SK-N-SH treated with all-trans-retinoic acid at 6 μM for 48 hours (cell line): ENCODE results near the gene SCAP.

ENCODE experiments used
- ATAC-seq: fragments of 200-7000 bp; cut with Tn5 transposase; 3 replicates; pipeline ENCODE4 v1.9.1; 2020; ENCODE audit warnings: mild to moderate bottlenecking, moderate library complexity
- ARNTL ChIP-seq: fragments of 450-650 bp; formaldehyde crosslinking; IDR thresholded peaks from 2 replicates; pipeline ENCODE4 v1.5.0; 2020; ENCODE audit warnings: low read depth, mild to moderate bottlenecking, moderate library complexity, borderline replicate concordance
- BACH2 ChIP-seq: fragments of 250-450 bp; sonication (Bioruptor Pico); IDR thresholded peaks from 2 replicates; pipeline ENCODE4 v1.9.0; 2021; ENCODE audit warnings: mild to moderate bottlenecking, borderline replicate concordance
- CREB5 ChIP-seq: fragments of 250-450 bp; sonication (Bioruptor Pico); IDR thresholded peaks from 2 replicates; pipeline ENCODE4 v1.5.1; 2020; ENCODE audit warnings: low read depth, mild to moderate bottlenecking, moderate library complexity
- CSDC2 ChIP-seq: fragments of 250-450 bp; sonication (Bioruptor Pico); IDR thresholded peaks from 2 replicates; pipeline ENCODE4 v1.5.0; 2020; ENCODE audit warnings: mild to moderate bottlenecking, moderate library complexity
- ESRRG ChIP-seq: fragments of 250-450 bp; sonication (Bioruptor Pico); IDR thresholded peaks from 2 replicates; pipeline ENCODE4 v1.6.1; 2021; ENCODE audit warnings: mild to moderate bottlenecking
- GLIS3 ChIP-seq: fragments of 250-450 bp; sonication (Bioruptor Pico); IDR thresholded peaks from 2 replicates; pipeline ENCODE4 v1.5.0; 2020; ENCODE audit warnings: mild to moderate bottlenecking, moderate library complexity
- ISL1 ChIP-seq: fragments of 250-450 bp; sonication (Bioruptor Pico); IDR thresholded peaks from 2 replicates; pipeline ENCODE4 v2.1.2; 2022; ENCODE audit warnings: mild to moderate bottlenecking, moderate library complexity
- OSR1 ChIP-seq: fragments of 250-450 bp; sonication (Bioruptor Pico); IDR thresholded peaks from 2 replicates; pipeline ENCODE4 v1.8.0; 2022; ENCODE audit warnings: moderate library complexity, mild to moderate bottlenecking, inconsistent platforms
- PATZ1 ChIP-seq: fragments of 250-450 bp; sonication (Bioruptor Pico); IDR thresholded peaks from 2 replicates; pipeline ENCODE4 v1.8.0; 2020; ENCODE audit warnings: mild to moderate bottlenecking, moderate library complexity, borderline replicate concordance
- POU6F1 ChIP-seq: fragments of 250-450 bp; sonication (Bioruptor Pico); IDR thresholded peaks from 2 replicates; pipeline ENCODE4 v1.8.0; 2021; ENCODE audit warnings: low read depth, mild to moderate bottlenecking, moderate library complexity, borderline replicate concordance
- PPARA ChIP-seq: fragments of 250-450 bp; sonication (Bioruptor Pico); IDR thresholded peaks from 2 replicates; pipeline ENCODE4 v1.5.0; 2020; ENCODE audit warnings: mild to moderate bottlenecking, borderline replicate concordance
- RARB ChIP-seq: fragments of 250-450 bp; sonication (Bioruptor Pico); IDR thresholded peaks from 2 replicates; pipeline ENCODE4 v1.8.0; 2021; ENCODE audit warnings: mild to moderate bottlenecking, moderate library complexity
- TCF4 ChIP-seq: fragments of 250-450 bp; sonication (Bioruptor Pico); IDR thresholded peaks from 2 replicates; pipeline ENCODE4 v1.8.0; 2021; ENCODE audit warnings: mild to moderate bottlenecking, moderate library complexity, borderline replicate concordance
- TOX ChIP-seq: fragments of 250-450 bp; sonication (Bioruptor Pico); IDR thresholded peaks from 2 replicates; pipeline ENCODE4 v1.8.0; 2021; ENCODE audit warnings: mild to moderate bottlenecking, moderate library complexity, borderline replicate concordance
- TSHZ2 ChIP-seq: fragments of 250-450 bp; sonication (Bioruptor Pico); IDR thresholded peaks from 2 replicates; pipeline ENCODE4 v1.5.0; 2020; ENCODE audit warnings: mild to moderate bottlenecking, moderate library complexity
- ZC3H10 ChIP-seq: fragments of 250-450 bp; sonication (Bioruptor Pico); IDR thresholded peaks from 2 replicates; pipeline ENCODE4 v1.5.1; 2021; ENCODE audit warnings: mild to moderate bottlenecking, moderate library complexity
- ZFP3 ChIP-seq: fragments of 250-450 bp; sonication (Bioruptor Pico); IDR thresholded peaks from 2 replicates; pipeline ENCODE4 v1.5.0; 2020; ENCODE audit warnings: mild to moderate bottlenecking, moderate library complexity
- ZFP30 ChIP-seq: fragments of 450-650 bp; formaldehyde crosslinking; IDR thresholded peaks from 2 replicates; pipeline ENCODE4 v1.5.0; 2022; ENCODE audit warnings: mild to moderate bottlenecking, moderate library complexity
- ZNF8 ChIP-seq: fragments of 450-650 bp; formaldehyde crosslinking; IDR thresholded peaks from 2 replicates; pipeline ENCODE4 v1.5.0; 2020; ENCODE audit warnings: mild to moderate bottlenecking, moderate library complexity
- TF ChIP-seq, protein P1 (sequence below): fragments of 250-450 bp; sonication (Bioruptor Pico); IDR thresholded peaks from 2 replicates; pipeline ENCODE4 v1.5.1; 2021; ENCODE audit warnings: mild to moderate bottlenecking, moderate library complexity

The SCAP gene

GRCh38 chr3:47394140-47394870 is 81.4 kb downstream of the SCAP start (continued):
- no peak for TF ChIP-seq CREB5 (CRISPR knock-in tag)
- TF ChIP-seq, protein P1, sequence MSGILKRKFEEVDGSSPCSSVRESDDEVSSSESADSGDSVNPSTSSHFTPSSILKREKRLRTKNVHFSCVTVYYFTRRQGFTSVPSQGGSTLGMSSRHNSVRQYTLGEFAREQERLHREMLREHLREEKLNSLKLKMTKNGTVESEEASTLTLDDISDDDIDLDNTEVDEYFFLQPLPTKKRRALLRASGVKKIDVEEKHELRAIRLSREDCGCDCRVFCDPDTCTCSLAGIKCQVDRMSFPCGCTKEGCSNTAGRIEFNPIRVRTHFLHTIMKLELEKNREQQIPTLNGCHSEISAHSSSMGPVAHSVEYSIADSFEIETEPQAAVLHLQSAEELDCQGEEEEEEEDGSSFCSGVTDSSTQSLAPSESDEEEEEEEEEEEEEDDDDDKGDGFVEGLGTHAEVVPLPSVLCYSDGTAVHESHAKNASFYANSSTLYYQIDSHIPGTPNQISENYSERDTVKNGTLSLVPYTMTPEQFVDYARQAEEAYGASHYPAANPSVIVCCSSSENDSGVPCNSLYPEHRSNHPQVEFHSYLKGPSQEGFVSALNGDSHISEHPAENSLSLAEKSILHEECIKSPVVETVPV (CRISPR knock-in tag): no peak
- TF ChIP-seq CSDC2 (CRISPR knock-in tag): no peak
- no peak for TF ChIP-seq ISL1 (CRISPR knock-in tag)
- no peak for TF ChIP-seq TOX (CRISPR knock-in tag)
- no peak for TF ChIP-seq ZC3H10
- no peak for TF ChIP-seq OSR1 (CRISPR knock-in tag)
- no peak for TF ChIP-seq ZFP30 (CRISPR knock-in tag)
- no peak for TF ChIP-seq ZFP3 (CRISPR knock-in tag)

DNA sequence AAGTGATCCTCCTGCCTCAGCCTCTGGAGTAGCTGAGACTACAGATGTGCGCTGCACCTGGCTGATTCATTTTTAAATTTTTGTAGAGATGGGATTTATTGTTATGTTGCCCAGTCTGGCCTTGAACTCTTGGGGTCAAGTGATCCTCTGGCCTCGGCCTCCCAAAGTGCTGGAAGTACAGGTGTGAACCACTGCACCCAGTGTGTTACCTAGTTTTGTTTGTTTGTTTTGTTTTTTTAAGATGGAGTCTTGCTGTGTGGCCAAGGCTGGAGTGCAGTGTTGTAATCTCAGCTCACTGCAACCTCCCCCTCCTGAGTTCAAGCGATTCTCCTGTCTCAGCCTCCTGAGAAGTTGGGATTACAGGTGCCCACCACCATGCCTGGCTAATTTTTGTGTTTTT is 82.8 kb downstream of the SCAP start:
- no peak for ATAC-seq

GRCh38 chr3:47385796-47386195 is 89.9 kb downstream of the SCAP start:
- ATAC-seq: no peak
- TF ChIP-seq OSR1 (CRISPR knock-in tag) (no peak), ZC3H10 (no peak), ARNTL (CRISPR knock-in tag) (no peak), TSHZ2 (CRISPR knock-in tag) (no peak), RARB (CRISPR knock-in tag) (no peak), ESRRG (no peak), ISL1 (CRISPR knock-in tag) (no peak), PATZ1 (CRISPR knock-in tag) (no peak), POU6F1 (CRISPR knock-in tag) (no peak), TOX (CRISPR knock-in tag) (no peak)

More for the DNA sequence above, 82.8 kb downstream of the SCAP start:
- TF ChIP-seq TCF4 (no peak), RARB (CRISPR knock-in tag) (no peak), CSDC2 (CRISPR knock-in tag) (no peak), ISL1 (CRISPR knock-in tag) (no peak), OSR1 (CRISPR knock-in tag) (no peak), PPARA (no peak), GLIS3 (CRISPR knock-in tag) (no peak), ARNTL (CRISPR knock-in tag) (no peak), ZC3H10 (no peak), ZNF8 (CRISPR knock-in tag) (no peak), TOX (CRISPR knock-in tag) (no peak), BACH2 (no peak), PATZ1 (CRISPR knock-in tag) (no peak)
